Measurements from ENCODE around the gene SHISAL2B. TPM values are rescaled to one million over a fixed set of nuclear protein-coding genes. Genes with fewer than 3 reads are reported as not detected.

SHISAL2B gene
- total RNA-seq, 4 donors from 2014 or later, result not detected

DNA sequence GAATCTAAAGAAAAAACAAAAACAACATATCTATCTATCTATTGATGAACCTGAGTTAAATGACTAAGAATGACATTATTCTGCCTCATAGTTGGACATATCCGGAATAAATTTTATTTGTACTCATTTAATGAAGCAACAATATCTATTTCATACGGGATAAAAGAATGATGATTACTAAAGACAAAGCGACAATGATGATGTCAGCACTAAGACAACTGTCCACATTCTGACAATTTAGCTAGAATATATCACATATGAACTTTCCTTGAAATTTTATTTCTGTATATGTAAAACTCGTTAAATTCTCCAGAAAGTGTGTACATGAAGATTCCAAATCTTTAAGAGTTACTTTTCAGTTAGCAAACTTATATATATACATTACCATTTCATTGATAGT is 23.2 kb upstream of the SHISAL2B start:
- no peaks in the 10 kb centered on the region for H3K36me3 ChIP-seq
- TF ChIP-seq POLR2AphosphoS5 (IDR thresholded peaks at IDR 0.05) (no peak), EP300 (IDR thresholded peaks at IDR 0.05) (no peak), POLR2A (IDR thresholded peaks at IDR 0.05) (no peak)
- TF ChIP-seq, protein P1, sequence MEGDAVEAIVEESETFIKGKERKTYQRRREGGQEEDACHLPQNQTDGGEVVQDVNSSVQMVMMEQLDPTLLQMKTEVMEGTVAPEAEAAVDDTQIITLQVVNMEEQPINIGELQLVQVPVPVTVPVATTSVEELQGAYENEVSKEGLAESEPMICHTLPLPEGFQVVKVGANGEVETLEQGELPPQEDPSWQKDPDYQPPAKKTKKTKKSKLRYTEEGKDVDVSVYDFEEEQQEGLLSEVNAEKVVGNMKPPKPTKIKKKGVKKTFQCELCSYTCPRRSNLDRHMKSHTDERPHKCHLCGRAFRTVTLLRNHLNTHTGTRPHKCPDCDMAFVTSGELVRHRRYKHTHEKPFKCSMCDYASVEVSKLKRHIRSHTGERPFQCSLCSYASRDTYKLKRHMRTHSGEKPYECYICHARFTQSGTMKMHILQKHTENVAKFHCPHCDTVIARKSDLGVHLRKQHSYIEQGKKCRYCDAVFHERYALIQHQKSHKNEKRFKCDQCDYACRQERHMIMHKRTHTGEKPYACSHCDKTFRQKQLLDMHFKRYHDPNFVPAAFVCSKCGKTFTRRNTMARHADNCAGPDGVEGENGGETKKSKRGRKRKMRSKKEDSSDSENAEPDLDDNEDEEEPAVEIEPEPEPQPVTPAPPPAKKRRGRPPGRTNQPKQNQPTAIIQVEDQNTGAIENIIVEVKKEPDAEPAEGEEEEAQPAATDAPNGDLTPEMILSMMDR (IDR thresholded peaks at IDR 0.05), result no peak

DNA sequence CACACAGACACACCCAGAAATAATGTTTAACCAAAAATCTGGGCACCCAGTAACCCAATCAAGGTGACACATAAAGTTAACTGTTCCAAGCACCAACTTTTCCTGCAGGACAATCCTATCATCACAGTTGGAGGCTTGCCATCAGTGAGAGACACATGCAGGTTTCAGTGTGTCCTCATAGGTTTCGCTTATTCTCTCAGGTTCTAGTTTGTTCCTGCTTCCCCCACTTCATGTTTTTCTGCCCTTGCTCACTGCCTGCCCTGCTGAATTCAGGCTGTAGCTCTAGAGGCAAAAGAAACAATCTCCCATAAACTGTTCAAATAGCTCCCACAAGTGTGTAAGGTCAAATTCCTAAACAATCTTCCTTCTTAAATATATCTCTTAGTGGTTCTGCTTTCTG is 20.0 kb upstream of the SHISAL2B start:
- no peak overlapping the region for H3K27ac ChIP-seq
- DNase-seq (ENCODE audit: low spot score in 2 of 2), result no peak
- H3K27me3 ChIP-seq, result no peaks in the 10 kb centered on the region
- H3K36me3 ChIP-seq, result no peaks in the 10 kb centered on the region
- no peak for TF ChIP-seq POLR2A (IDR thresholded peaks at IDR 0.05)
- no peak for TF ChIP-seq POLR2AphosphoS5 (IDR thresholded peaks at IDR 0.05)
- TF ChIP-seq, protein P1 (IDR thresholded peaks at IDR 0.05), result no peak
- TF ChIP-seq EP300 (IDR thresholded peaks at IDR 0.05), result no peak
- WGBS, result 78% methylated on average over 1 of the region's 1 CpG
- no peaks in the 10 kb centered on the region for H3K4me1 ChIP-seq
- H3K4me3 ChIP-seq, result no peak overlapping the region
- no peaks in the 10 kb centered on the region for H3K9me3 ChIP-seq

More for the DNA sequence above, 23.2 kb upstream of the SHISAL2B start:
- Histone ChIP-seq H3K27ac (no peak overlapping the region), H3K27me3 (peaks cover 5% of the 10 kb centered on the region), H3K4me1 (no peaks in the 10 kb centered on the region), H3K9me3 (no peaks in the 10 kb centered on the region), H3K4me3 (no peak overlapping the region)
- no peak for DNase-seq (ENCODE audit: low spot score in 2 of 2)
- 83% methylated on average over 4 of the region's 4 CpGs for WGBS

DNA sequence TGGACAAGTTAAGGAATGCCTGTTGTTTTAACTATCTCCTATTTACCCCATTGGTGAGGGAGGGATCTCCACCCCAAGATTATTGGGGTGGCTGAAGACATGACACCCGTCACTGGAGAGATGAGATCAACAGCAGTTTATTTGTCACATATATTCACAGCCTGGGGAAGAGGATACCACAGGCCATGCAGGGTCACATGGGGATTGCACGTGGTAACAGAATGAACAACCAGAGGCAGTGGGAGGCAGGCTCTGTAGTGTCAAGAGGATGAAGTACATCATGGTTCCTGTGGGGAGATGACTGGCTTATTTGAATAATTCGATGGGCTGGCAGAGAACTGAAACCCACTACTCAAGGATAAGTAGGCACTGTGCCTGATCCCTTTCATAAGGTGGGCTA is 18.6 kb upstream of the SHISAL2B start:
- H3K36me3 ChIP-seq, result no peaks in the 10 kb centered on the region
- WGBS, result 84% methylated on average over 3 of the region's 3 CpGs

DNA sequence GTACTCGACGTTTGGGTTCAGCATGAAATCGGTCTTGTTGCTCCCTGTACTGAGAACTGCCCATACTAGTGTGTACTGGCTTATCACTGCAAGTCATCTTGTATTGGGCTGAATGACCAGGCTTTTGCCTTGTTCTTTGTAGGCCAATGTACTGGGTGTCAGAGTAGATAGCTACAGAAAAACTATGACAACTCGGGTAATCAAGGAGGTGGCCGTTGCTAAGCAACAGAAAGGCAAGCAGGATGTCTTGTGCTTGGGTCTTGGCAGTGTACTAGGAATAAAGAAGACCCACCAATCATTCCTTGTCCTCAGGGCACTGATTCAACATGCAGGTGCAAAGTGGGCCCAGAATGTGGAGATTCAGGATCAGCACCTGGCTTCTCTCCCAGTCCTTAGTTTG is 11.9 kb upstream of the SHISAL2B start:
- H3K27me3 ChIP-seq, result peaks cover 3% of the 10 kb centered on the region
- DNase-seq (ENCODE audit: low spot score in 2 of 2), result no peak
- no peaks in the 10 kb centered on the region for H3K9me3 ChIP-seq
- H3K36me3 ChIP-seq, result no peaks in the 10 kb centered on the region
- no peak overlapping the region for H3K27ac ChIP-seq
- 59% methylated on average over 5 of the region's 5 CpGs for WGBS
- no peak for TF ChIP-seq EP300 (IDR thresholded peaks at IDR 0.05)
- TF ChIP-seq POLR2AphosphoS5 (IDR thresholded peaks at IDR 0.05), result no peak
- no peak for TF ChIP-seq POLR2A (IDR thresholded peaks at IDR 0.05)
- TF ChIP-seq, protein P1 (IDR thresholded peaks at IDR 0.05), result no peak
- H3K4me3 ChIP-seq, result no peak overlapping the region
- H3K4me1 ChIP-seq, result no peaks in the 10 kb centered on the region

More for the DNA sequence above, 18.6 kb upstream of the SHISAL2B start:
- H3K9me3 ChIP-seq, result no peaks in the 10 kb centered on the region
- no peak for TF ChIP-seq POLR2AphosphoS5 (IDR thresholded peaks at IDR 0.05)
- TF ChIP-seq POLR2A (IDR thresholded peaks at IDR 0.05), result no peak
- TF ChIP-seq EP300 (IDR thresholded peaks at IDR 0.05), result no peak
- TF ChIP-seq, protein P1 (IDR thresholded peaks at IDR 0.05), result no peak
- no peaks in the 10 kb centered on the region for H3K4me1 ChIP-seq
- no peak overlapping the region for H3K4me3 ChIP-seq
- H3K27me3 ChIP-seq, result no peaks in the 10 kb centered on the region
- no peak overlapping the region for H3K27ac ChIP-seq
- DNase-seq (ENCODE audit: low spot score in 2 of 2), result no peak

DNA sequence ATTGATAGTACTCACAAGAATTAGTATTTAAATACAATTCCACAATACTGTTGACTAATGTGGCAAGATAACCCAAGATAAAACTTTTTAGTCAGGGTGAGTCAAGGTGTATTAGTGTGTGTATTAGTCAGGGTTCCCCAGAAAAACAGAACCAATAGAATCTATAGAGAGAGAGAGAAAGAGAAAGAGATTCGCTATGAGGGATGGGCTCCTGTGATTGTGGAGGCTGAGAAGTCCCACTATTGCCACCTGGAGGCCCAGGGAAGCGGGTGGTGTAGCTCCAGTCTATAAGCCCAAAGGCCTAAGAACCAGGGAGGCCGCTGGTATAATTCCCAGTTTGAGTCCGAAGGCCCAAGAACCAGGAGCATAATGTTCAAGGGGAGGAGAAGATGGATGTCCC is 10.0 kb upstream of the SHISAL2B start:
- Histone ChIP-seq H3K4me1 (no peaks in the 10 kb centered on the region), H3K4me3 (no peak overlapping the region), H3K27me3 (peaks cover 3% of the 10 kb centered on the region), H3K9me3 (no peaks in the 10 kb centered on the region), H3K27ac (no peak overlapping the region), H3K36me3 (no peaks in the 10 kb centered on the region)
- no peak for TF ChIP-seq POLR2AphosphoS5 (IDR thresholded peaks at IDR 0.05)
- TF ChIP-seq EP300 (IDR thresholded peaks at IDR 0.05), result no peak
- TF ChIP-seq, protein P1 (IDR thresholded peaks at IDR 0.05), result no peak
- no peak for TF ChIP-seq POLR2A (IDR thresholded peaks at IDR 0.05)
- WGBS, result 90% methylated on average over 4 of the region's 4 CpGs
- no peak for DNase-seq (ENCODE audit: low spot score in 2 of 2)

Data from suprapubic skin (tissue), 4 donors.